Endothelial cell of umbilical vein (primary cell): Measurements from ENCODE around the gene LHFPL6. TPM values are rescaled to one million over a fixed set of nuclear protein-coding genes. Genes with fewer than 3 reads are reported as not detected.

Experiments used
- BruUV-seq: library from RNA; stranded (reverse); fragments of 400-500 nt; replicated peaks from 2 replicates; lab custom pipeline; 2021; lab: Mats Ljungman, UMichigan
- CTCF ChIA-PET: fragments of 300-600, 350-600 bp; sonication (Branson Sonifier 250); formaldehyde crosslinking; loops from one replicate; lab custom pipeline; 2021; ENCODE audit warnings: antibody characterized with exemption, inconsistent platforms; lab: Charles Lee
- POLR2A ChIA-PET: fragments of 300-600, 350-600 bp; sonication (Branson Sonifier 250); formaldehyde crosslinking; loops from one replicate; lab custom pipeline; 2021; ENCODE audit warnings: antibody characterized with exemption, inconsistent platforms; lab: Charles Lee
- DNase-seq: peaks from one replicate; pipeline ENCODE4 v3.0.0-alpha.2; 2011; ENCODE audit warnings: low read depth, low spot score
- FAIRE-seq: peaks from 2 replicates; lab custom pipeline; 2011; peaks lifted over from hg19 to GRCh38; lab: Jason Lieb, UNC
- H2AFZ ChIP-seq: 2 replicates; pipeline ENCODE4 v1.6.0; 2012; ENCODE audit warnings: low read depth, low read length, control low read depth, inconsistent platforms
- H3K27ac ChIP-seq: 2 replicates; pipeline ENCODE4 v1.5.1; 2011; ENCODE audit warnings: low read depth, mild to moderate bottlenecking, control low read depth, low read length, moderate library complexity; ENCODE audit not compliant: insufficient read depth
- H3K27me3 ChIP-seq, 2 experiments: 2 replicates each; pipeline versions ENCODE4 v1.6.0 to v1.6.1; 2011; ENCODE audit warnings: low read length in 2 of 2, mixed read lengths in 1 of 2; ENCODE audit not compliant: control insufficient read depth in 2 of 2, insufficient read depth in 2 of 2
- H3K36me3 ChIP-seq, 2 experiments: 2 replicates in 1 of 2; 3 replicates in 1 of 2; pipeline ENCODE4 v1.5.1; 2011; ENCODE audit warnings: low read length in 2 of 2, mild to moderate bottlenecking in 1 of 2, moderate library complexity in 1 of 2; ENCODE audit not compliant: control insufficient read depth in 2 of 2, insufficient read depth in 2 of 2; ENCODE audit errors: extremely low read depth in 1 of 2
- H3K4me1 ChIP-seq: 3 replicates; pipeline ENCODE4 v1.5.1; 2011; ENCODE audit warnings: mild to moderate bottlenecking, low read length; ENCODE audit not compliant: control insufficient read depth, insufficient read depth; ENCODE audit errors: extremely low read depth
- H3K4me2 ChIP-seq: 2 replicates; pipeline ENCODE4 v1.6.1; 2011; ENCODE audit warnings: low read length, control low read depth, mixed read lengths; ENCODE audit not compliant: insufficient read depth
- H3K4me3 ChIP-seq, 3 experiments: fragments of 200-600 bp in 1 of 3; sonication (generic), shearing (Covaris generic) in 1 of 3; replicated peaks in 1 of 3; 2 replicates each; pipeline ENCODE4 v1.5.1; 2011 to 2016; ENCODE audit warnings: control low read depth in 3 of 3, low read length in 3 of 3, mild to moderate bottlenecking in 2 of 3, inconsistent platforms in 1 of 3, low read depth in 1 of 3, moderate library complexity in 1 of 3; ENCODE audit not compliant: insufficient read depth in 1 of 3
- H3K79me2 ChIP-seq: 2 replicates; pipeline ENCODE4 v1.6.0; 2012; ENCODE audit warnings: low read length, inconsistent platforms; ENCODE audit not compliant: control insufficient read depth, insufficient read depth
- H3K9ac ChIP-seq: replicated peaks from 2 replicates; pipeline ENCODE3; 2011; ENCODE audit warnings: low read length, control low read depth; ENCODE audit not compliant: insufficient read depth; ENCODE audit errors: extremely low read depth
- H3K9me1 ChIP-seq: replicated peaks from 3 replicates; pipeline ENCODE4 v1.6.0; 2011; ENCODE audit warnings: mild to moderate bottlenecking, low read length; ENCODE audit not compliant: control insufficient read depth, insufficient read depth; ENCODE audit errors: extremely low read depth
- H3K9me3 ChIP-seq: replicated peaks from 2 replicates; pipeline ENCODE4 v1.5.1; 2012; ENCODE audit warnings: low read length, inconsistent platforms; ENCODE audit not compliant: control insufficient read depth, insufficient read depth
- H4K20me1 ChIP-seq: replicated peaks from 2 replicates; pipeline ENCODE3; 2011; ENCODE audit warnings: mild to moderate bottlenecking, low read length; ENCODE audit not compliant: control insufficient read depth, insufficient read depth; ENCODE audit errors: extremely low read depth
- CTCF ChIP-seq, 2 donors: IDR thresholded peaks; 1 replicate in 1 of 2; 2 replicates in 1 of 2; pipeline ENCODE4 v1.5.1; 2011; ENCODE audit warnings: low read length in 2 of 2, mild to moderate bottlenecking in 2 of 2, moderate library complexity in 2 of 2, control low read depth in 1 of 2, inconsistent platforms in 1 of 2, low read depth in 1 of 2; ENCODE audit not compliant: insufficient read depth in 1 of 2; ENCODE audit errors: extremely low read depth in 1 of 2
- EZH2 ChIP-seq: IDR thresholded peaks from 2 replicates; pipeline ENCODE4 v1.6.1; 2012; ENCODE audit warnings: borderline replicate concordance, low read depth, mild to moderate bottlenecking, moderate library complexity, low read length, inconsistent platforms; ENCODE audit not compliant: severe bottlenecking
- FOS ChIP-seq: IDR thresholded peaks from 2 replicates; pipeline ENCODE4 v1.6.1; 2011; ENCODE audit warnings: mild to moderate bottlenecking, low read length, moderate library complexity, borderline replicate concordance; ENCODE audit not compliant: insufficient read depth
- GATA2 ChIP-seq: IDR thresholded peaks from 2 replicates; pipeline ENCODE4 v1.7.0; 2011; ENCODE audit warnings: low read depth, mild to moderate bottlenecking, moderate library complexity, mixed read lengths, low read length; ENCODE audit not compliant: insufficient read length, insufficient read depth
- JUN ChIP-seq: IDR thresholded peaks from 2 replicates; pipeline ENCODE4 v1.6.1; 2011; ENCODE audit warnings: borderline replicate concordance, low read depth; ENCODE audit not compliant: insufficient read length, insufficient read depth
- MYC ChIP-seq: IDR thresholded peaks from one replicate; pipeline ENCODE4 v1.6.1; 2011; ENCODE audit warnings: mild to moderate bottlenecking, low read depth, low read length
- POLR2A ChIP-seq: IDR thresholded peaks from 2 replicates; pipeline ENCODE4 v1.6.1; 2012; ENCODE audit warnings: low read depth, mild to moderate bottlenecking, control low read depth, low read length
- POLR2AphosphoS5 ChIP-seq: IDR thresholded peaks from 2 replicates; pipeline ENCODE4 v1.6.1; 2012; ENCODE audit warnings: low read depth, mild to moderate bottlenecking, control low read depth, low read length, moderate library complexity; ENCODE audit not compliant: insufficient read depth
- dilution Hi-C: fragments of 300-500 bp; cut with MboI; formaldehyde crosslinking; loops from one replicate; pipeline ENCODE4 v1.15.0; 2019; ENCODE audit warnings: low sequenced_read_pairs; ENCODE audit not compliant: extremely low pct_ligation_motif_present
- intact Hi-C: fragments of 100-400 bp; cut with micrococcal nuclease; formaldehyde crosslinking; loops from one replicate; pipeline ENCODE4 v1.10.0; 2022
- polyA plus RNA-seq, 4 experiments: library from polyadenylated mRNA; depleted of rRNA in 3 of 4; stranded (reverse) in 3 of 4; unstranded in 1 of 4; fragments of >200 nt; gene quantifications; 2 replicates each; pipeline versions ENCODE4 v1.2.1 to v1.2.3, GENCODE V29; 2011 to 2012; ENCODE audit warnings: missing spikeins in 1 of 4
- total RNA-seq: library from RNA; stranded (reverse); gene quantifications from 2 replicates; pipeline ENCODE4 v1.2.3, GENCODE V29; 2021
- TF ChIP-seq, protein P1 (sequence below): IDR thresholded peaks from 2 replicates; pipeline ENCODE4 v1.6.1; 2011; ENCODE audit not compliant: insufficient read depth, insufficient read length

Gene LHFPL6
- total and polyA plus RNA-seq, 2 donors (not counting 3 experiments of a cell fraction or from before 2014, with no cell fraction given): 17.5 to 19.4 TPM

GRCh38 chr13:39490136-39490535 is 112.9 kb downstream of the LHFPL6 start:
- no peaks in the 10 kb centered on the region for H3K36me3 ChIP-seq
- no peak for DNase-seq
- no peak overlapping the region for H3K27ac ChIP-seq
- intact Hi-C loops: no loop called here
- peaks cover 8% of the 10 kb centered on the region for H3K4me1 ChIP-seq
- no peaks in the 10 kb centered on the region for H3K9me1 ChIP-seq
- H2AFZ ChIP-seq: no peak overlapping the region
- H3K4me2 ChIP-seq: no peak overlapping the region
- ChIA-PET CTCF (no interaction called here), POLR2A (no interaction called here)
- H3K9ac ChIP-seq: no peak overlapping the region
- no peak overlapping the region for H3K4me3 ChIP-seq
- H3K9me3 ChIP-seq: no peaks in the 10 kb centered on the region
- no peaks in the 10 kb centered on the region for H4K20me1 ChIP-seq
- no TSS peak for BruUV-seq
- no peaks in the 10 kb centered on the region for H3K79me2 ChIP-seq
- FAIRE-seq: no peak
- TF ChIP-seq, protein P1, sequence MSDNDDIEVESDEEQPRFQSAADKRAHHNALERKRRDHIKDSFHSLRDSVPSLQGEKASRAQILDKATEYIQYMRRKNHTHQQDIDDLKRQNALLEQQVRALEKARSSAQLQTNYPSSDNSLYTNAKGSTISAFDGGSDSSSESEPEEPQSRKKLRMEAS: no peak
- TF ChIP-seq POLR2A (no peak), CTCF (IDR thresholded peaks at IDR 0.05; ENCODE audit: extremely low read depth in 1 of 2, insufficient read depth in 1 of 2, low read depth in 1 of 2, low read length in 2 of 2) (no peak), GATA2 (no peak), MYC (no peak), FOS (no peak), EZH2 (no peak), POLR2AphosphoS5 (no peak), JUN (no peak)
- no peaks in the 10 kb centered on the region for H3K27me3 ChIP-seq
- dilution Hi-C loops: no loop called here
